ENCODE data around the gene TSPOAP1. TPM values are rescaled to one million over a fixed set of nuclear protein-coding genes. Genes with fewer than 3 reads are reported as not detected.

TSPOAP1 gene
- total RNA-seq, 2 donors from 2014 or later: 22.6 to 26.3 TPM

DNA sequence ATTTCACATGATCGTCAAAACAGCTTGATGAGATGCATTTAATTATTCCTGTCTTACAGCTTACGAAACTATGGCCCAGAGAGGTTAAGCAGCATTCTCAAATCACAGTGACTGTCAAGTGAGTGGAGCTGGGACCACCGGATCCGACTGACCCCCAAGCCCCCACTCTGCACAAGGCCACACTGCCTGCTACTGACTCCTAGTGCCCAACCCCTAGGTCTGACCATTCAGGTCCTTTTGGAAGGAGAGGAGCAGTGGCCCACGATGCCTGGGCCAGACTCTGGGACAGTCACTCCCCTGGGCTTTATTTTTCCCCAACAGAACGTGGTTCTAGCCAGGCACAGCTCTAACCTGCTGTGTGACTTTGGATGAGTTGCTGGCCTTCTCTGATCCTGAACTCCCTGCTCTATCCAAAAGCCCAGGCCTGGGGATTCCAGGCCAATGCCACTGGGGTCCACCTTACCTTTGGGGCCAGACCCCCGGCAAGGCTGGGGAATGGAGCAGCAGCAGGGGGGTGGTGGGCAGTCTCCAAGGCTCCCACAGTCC is 9.9 kb downstream of the TSPOAP1 start:
- Histone ChIP-seq H3K9me3 (no peaks in the 10 kb centered on the region), H3K4me3 (no peak overlapping the region), H3K27ac (no peak overlapping the region), H3K4me1 (ENCODE audit: control insufficient read depth in 1 of 2, low read depth in 2 of 2) (peaks cover 0 to 6% of the 10 kb centered on the region in 2 donors), H3K27me3 (replicated peaks; ENCODE audit: insufficient read depth) (no peaks in the 10 kb centered on the region), H3K36me3 (no peaks in the 10 kb centered on the region)
- DNase-seq (ENCODE audit: low spot score) (no peak), ATAC-seq (ENCODE audit: insufficient number of reproducible peaks, low FRiP score, low read depth) (no peak)
- TF ChIP-seq, protein P1, sequence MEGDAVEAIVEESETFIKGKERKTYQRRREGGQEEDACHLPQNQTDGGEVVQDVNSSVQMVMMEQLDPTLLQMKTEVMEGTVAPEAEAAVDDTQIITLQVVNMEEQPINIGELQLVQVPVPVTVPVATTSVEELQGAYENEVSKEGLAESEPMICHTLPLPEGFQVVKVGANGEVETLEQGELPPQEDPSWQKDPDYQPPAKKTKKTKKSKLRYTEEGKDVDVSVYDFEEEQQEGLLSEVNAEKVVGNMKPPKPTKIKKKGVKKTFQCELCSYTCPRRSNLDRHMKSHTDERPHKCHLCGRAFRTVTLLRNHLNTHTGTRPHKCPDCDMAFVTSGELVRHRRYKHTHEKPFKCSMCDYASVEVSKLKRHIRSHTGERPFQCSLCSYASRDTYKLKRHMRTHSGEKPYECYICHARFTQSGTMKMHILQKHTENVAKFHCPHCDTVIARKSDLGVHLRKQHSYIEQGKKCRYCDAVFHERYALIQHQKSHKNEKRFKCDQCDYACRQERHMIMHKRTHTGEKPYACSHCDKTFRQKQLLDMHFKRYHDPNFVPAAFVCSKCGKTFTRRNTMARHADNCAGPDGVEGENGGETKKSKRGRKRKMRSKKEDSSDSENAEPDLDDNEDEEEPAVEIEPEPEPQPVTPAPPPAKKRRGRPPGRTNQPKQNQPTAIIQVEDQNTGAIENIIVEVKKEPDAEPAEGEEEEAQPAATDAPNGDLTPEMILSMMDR (IDR thresholded peaks at IDR 0.05): no peak

DNA sequence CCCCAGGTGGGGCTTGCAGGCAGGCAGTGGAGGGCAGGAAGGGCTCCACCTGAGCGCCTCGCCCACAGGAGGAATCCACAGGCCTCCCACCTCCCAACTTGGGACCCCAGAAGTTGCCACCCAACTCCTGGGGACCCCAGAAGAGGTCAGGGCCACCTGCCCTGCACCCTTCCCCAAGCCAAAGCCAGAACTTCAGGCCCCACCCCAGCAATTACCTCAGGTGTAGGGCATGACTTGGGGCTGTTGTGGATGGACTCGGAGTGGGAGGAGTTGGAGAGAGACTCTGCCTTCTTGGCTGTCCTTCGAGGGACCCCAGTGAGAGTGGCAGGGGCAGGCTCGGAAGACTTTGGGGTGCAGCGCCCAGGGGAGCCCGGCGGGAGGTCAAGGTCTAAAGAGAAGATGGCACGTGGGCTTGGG is 10.5 kb downstream of the TSPOAP1 start:
- DNase-seq (ENCODE audit: low spot score): no peak
- Histone ChIP-seq H3K27me3 (replicated peaks; ENCODE audit: insufficient read depth) (no peaks in the 10 kb centered on the region), H3K27ac (no peak overlapping the region), H3K4me3 (no peak overlapping the region), H3K36me3 (no peaks in the 10 kb centered on the region), H3K9me3 (no peaks in the 10 kb centered on the region), H3K4me1 (ENCODE audit: control insufficient read depth in 1 of 2, low read depth in 2 of 2) (no peaks in the 10 kb centered on the region)
- TF ChIP-seq, protein P1 (IDR thresholded peaks at IDR 0.05): no peak
- no peak for ATAC-seq (ENCODE audit: insufficient number of reproducible peaks, low FRiP score, low read depth)

DNA sequence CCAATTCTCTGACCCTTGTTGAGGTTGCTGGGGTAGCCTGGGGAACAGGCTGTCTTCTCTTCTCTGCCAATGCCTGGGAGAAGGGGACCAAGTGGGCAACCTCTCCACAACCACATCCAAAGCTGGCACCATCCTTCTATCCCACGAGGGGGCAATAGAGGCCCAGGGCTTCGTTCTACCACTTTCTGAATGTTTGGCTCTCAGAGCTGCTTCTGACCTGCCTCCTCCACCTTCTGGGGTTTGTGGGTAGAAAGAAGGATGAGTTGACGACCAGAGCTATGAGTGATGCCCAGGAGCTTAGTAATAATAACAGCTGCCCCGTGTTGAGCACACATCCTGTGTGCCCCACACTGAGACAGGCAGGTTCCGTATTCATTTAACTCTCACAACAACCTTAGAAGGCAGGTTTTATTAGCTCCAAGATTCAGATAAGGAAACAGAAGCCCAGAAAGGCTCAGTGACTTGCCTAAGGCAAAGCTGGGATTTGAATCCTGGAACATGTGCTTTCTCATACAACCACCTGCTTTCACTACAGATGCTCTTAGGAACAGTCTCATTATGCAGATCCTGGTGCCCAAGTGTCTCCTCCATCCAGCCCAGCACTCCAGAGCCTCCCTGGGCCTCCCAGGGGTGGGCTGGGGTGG is 11.1 kb downstream of the TSPOAP1 start:
- DNase-seq (ENCODE audit: low spot score) (no peak), ATAC-seq (ENCODE audit: insufficient number of reproducible peaks, low FRiP score, low read depth) (no peak)
- Histone ChIP-seq H3K4me3 (no peak overlapping the region), H3K27me3 (replicated peaks; ENCODE audit: insufficient read depth) (no peaks in the 10 kb centered on the region), H3K36me3 (no peaks in the 10 kb centered on the region), H3K4me1 (ENCODE audit: control insufficient read depth in 1 of 2, low read depth in 2 of 2) (no peaks in the 10 kb centered on the region), H3K9me3 (no peaks in the 10 kb centered on the region), H3K27ac (no peak overlapping the region)
- TF ChIP-seq, protein P1 (IDR thresholded peaks at IDR 0.05): no peak

DNA sequence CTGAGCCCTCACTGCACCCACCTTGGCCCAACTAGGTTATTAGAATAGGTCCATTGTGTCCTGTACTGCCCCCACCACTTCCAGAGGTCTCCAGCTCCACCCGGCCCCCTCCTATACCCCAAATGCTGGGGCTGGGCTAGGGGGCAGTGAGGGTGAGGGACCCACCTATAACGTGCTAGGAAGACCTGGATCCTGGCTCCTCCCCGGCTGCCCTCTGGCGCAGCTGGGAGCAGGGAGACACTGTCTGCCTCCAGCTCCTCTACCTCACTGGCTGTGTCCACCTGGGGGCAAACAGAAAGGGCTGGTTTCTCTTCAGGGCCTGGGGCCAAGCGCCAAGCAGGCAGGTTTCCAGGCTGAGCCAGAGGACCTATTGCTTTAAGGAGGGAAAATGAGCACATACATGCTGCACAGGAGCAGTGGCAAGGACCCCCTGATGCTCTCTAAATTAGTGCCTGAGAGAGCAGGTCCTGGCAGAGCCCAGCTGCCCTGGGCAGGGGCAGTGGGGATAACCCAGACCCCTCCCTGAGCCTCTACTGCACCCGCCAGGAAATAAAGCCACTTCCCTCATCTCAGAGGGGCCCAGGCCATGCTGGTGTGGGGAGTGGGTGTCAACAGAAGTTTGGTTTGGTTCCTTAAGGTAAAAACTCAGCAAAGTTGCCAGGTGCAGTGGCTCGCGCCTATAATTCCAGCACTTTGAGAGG is 12.2 kb downstream of the TSPOAP1 start:
- Histone ChIP-seq H3K27ac (no peak overlapping the region), H3K4me3 (no peak overlapping the region), H3K9me3 (no peaks in the 10 kb centered on the region), H3K27me3 (replicated peaks; ENCODE audit: insufficient read depth) (no peaks in the 10 kb centered on the region), H3K36me3 (no peaks in the 10 kb centered on the region), H3K4me1 (ENCODE audit: control insufficient read depth in 1 of 2, low read depth in 2 of 2) (no peaks in the 10 kb centered on the region)
- TF ChIP-seq, protein P1 (IDR thresholded peaks at IDR 0.05): no peak
- ATAC-seq (ENCODE audit: insufficient number of reproducible peaks, low FRiP score, low read depth) (no peak), DNase-seq (ENCODE audit: low spot score) (no peak)

DNA sequence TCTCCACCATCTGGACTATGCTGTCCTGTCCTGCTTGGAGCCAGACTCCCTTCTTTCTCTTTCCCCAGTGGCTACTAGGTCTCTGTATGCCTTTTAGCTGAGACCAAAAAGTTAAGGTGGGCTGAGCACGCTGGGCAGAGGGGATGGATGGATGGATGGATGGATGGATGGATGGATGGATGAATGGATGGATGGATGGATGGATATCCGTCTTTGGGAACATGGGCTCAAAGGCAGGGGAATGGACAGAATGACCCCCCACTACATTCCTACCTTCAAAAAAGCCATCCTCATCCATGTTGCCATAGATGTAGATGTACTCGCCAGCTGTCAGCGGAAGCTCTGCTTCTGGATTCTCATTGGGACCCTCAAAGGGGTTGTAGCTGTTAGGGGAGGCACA is 12.8 kb downstream of the TSPOAP1 start:
- no peak for ATAC-seq (ENCODE audit: insufficient number of reproducible peaks, low FRiP score, low read depth)
- no peak for DNase-seq (ENCODE audit: low spot score)
- Histone ChIP-seq H3K36me3 (peaks cover 4% of the 10 kb centered on the region), H3K4me3 (no peak overlapping the region), H3K9me3 (no peaks in the 10 kb centered on the region), H3K27ac (no peak overlapping the region), H3K4me1 (ENCODE audit: control insufficient read depth in 1 of 2, low read depth in 2 of 2) (no peaks in the 10 kb centered on the region), H3K27me3 (replicated peaks; ENCODE audit: insufficient read depth) (no peaks in the 10 kb centered on the region)
- TF ChIP-seq, protein P1 (IDR thresholded peaks at IDR 0.05): no peak
